OCI-LY1 (cell line): ENCODE data around the gene TOMM5.

Experiments used
- EZH2 ChIP-seq: fragments of 200-600 bp; sonication (generic), shearing (Covaris generic); IDR thresholded peaks from 2 replicates; pipeline ENCODE4 v1.8.0; 2017; ENCODE audit warnings: borderline replicate concordance, mixed run types, mild to moderate bottlenecking, antibody characterized with exemption, low read length, moderate library complexity, mixed read lengths
- TF ChIP-seq, protein P1 (sequence below): fragments of 200-600 bp; sonication (generic), shearing (Covaris generic); IDR thresholded peaks from 2 replicates; pipeline ENCODE4 v1.5.1; 2017; ENCODE audit warnings: mild to moderate bottlenecking, antibody characterized with exemption, low read length, moderate library complexity, mixed read lengths

GRCh38 chr9:37541465-37541864, 50.9 kb downstream of the TOMM5 start:
- TF ChIP-seq, protein P1, sequence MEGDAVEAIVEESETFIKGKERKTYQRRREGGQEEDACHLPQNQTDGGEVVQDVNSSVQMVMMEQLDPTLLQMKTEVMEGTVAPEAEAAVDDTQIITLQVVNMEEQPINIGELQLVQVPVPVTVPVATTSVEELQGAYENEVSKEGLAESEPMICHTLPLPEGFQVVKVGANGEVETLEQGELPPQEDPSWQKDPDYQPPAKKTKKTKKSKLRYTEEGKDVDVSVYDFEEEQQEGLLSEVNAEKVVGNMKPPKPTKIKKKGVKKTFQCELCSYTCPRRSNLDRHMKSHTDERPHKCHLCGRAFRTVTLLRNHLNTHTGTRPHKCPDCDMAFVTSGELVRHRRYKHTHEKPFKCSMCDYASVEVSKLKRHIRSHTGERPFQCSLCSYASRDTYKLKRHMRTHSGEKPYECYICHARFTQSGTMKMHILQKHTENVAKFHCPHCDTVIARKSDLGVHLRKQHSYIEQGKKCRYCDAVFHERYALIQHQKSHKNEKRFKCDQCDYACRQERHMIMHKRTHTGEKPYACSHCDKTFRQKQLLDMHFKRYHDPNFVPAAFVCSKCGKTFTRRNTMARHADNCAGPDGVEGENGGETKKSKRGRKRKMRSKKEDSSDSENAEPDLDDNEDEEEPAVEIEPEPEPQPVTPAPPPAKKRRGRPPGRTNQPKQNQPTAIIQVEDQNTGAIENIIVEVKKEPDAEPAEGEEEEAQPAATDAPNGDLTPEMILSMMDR, result no peak
- TF ChIP-seq EZH2, result no peak
